Measurements from ENCODE around the gene VWA8.

- TF ChIP-seq, protein P1, sequence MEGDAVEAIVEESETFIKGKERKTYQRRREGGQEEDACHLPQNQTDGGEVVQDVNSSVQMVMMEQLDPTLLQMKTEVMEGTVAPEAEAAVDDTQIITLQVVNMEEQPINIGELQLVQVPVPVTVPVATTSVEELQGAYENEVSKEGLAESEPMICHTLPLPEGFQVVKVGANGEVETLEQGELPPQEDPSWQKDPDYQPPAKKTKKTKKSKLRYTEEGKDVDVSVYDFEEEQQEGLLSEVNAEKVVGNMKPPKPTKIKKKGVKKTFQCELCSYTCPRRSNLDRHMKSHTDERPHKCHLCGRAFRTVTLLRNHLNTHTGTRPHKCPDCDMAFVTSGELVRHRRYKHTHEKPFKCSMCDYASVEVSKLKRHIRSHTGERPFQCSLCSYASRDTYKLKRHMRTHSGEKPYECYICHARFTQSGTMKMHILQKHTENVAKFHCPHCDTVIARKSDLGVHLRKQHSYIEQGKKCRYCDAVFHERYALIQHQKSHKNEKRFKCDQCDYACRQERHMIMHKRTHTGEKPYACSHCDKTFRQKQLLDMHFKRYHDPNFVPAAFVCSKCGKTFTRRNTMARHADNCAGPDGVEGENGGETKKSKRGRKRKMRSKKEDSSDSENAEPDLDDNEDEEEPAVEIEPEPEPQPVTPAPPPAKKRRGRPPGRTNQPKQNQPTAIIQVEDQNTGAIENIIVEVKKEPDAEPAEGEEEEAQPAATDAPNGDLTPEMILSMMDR (IDR thresholded peaks at IDR 0.05; ENCODE audit: low read depth, low read length): no peak
- TF ChIP-seq EZH2phosphoT487 (IDR thresholded peaks at IDR 0.05; ENCODE audit: low read depth): no peak
Measured at GRCh38 chr13:41961466-41961760, 504 bp upstream of the VWA8 start.

Data from OCI-LY3 (cell line).